Measurements from ENCODE around the gene ADRM1. TPM values are rescaled to one million over a fixed set of nuclear protein-coding genes. Genes with fewer than 3 reads are reported as not detected.

ADRM1 gene
- total RNA-seq, 1 experiment from 2014 or later: 160 TPM

DNA sequence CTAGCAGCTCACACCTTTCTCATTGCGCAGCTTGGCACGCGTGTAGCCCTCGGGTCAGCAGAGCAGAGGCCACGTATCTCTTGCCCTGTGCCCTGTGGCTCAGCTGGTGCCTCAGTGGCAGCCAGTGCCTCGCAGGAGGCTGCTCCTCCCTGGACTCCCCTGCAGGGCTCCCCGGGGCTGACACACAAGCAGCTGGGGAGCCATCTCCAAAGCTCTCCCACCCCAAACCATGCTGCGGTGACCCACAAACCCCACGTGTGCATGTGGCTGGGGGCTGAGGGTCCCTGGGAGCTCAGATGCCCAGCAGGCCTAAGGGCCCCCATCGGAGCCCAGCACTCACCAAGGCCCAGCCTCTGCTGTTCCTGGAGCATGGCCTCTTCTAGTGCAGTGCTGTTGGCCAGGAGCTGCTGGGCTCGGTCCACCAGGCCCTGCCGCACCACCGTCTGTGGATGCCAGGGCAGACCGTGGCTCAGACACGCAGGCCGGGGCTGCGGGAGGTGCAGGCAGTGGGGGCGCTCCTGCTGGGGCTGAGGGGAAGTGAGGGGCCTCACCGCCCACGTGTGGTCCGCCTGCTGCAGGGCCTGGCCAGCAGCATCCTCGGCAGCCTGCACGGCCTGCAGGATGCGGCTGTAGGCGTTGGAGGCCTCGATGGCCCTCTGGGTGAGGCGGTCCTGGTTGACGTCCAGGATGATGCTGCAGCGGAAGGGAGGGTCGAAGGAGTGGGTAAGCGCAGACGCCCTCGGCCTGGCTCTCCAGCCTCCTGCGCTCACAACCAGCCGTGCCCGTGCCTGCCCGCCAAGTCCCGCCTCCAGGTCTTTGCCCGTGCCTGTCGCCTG, 13.8 kb downstream of the ADRM1 start:
- ChIA-PET CTCF (no interaction called here), POLR2A (no interaction called here)
- H3K27me3 Mint-ChIP-seq (ENCODE audit: low read depth): no peaks in the 10 kb centered on the region
- no peaks in the 10 kb centered on the region for H3K4me1 Mint-ChIP-seq
- no peak for DNase-seq (ENCODE audit: low spot score)
- no peak overlapping the region for H3K27ac Mint-ChIP-seq
- TF ChIP-seq CREM (CRISPR knock-in tag; IDR thresholded peaks at IDR 0.05) (no peak), JAZF1 (CRISPR knock-in tag; IDR thresholded peaks at IDR 0.05) (no peak), GRHL2 (CRISPR knock-in tag; IDR thresholded peaks at IDR 0.05; ENCODE audit: insufficient replicate concordance, severe bottlenecking) (no peak), EMX1 (CRISPR knock-in tag; IDR thresholded peaks at IDR 0.05) (no peak), SOX15 (CRISPR knock-in tag; IDR thresholded peaks at IDR 0.05) (no peak), ZNF423 (CRISPR knock-in tag; IDR thresholded peaks at IDR 0.05) (no peak), NFYB (CRISPR knock-in tag; conservative IDR thresholded peaks at IDR 0.05; ENCODE audit: low read depth) (no peak), ZNF317 (CRISPR knock-in tag; IDR thresholded peaks at IDR 0.05; ENCODE audit: borderline replicate concordance, low read depth) (no peak), ESRRA (CRISPR knock-in tag; IDR thresholded peaks at IDR 0.05; ENCODE audit: borderline replicate concordance) (no peak), ETV6 (CRISPR knock-in tag; IDR thresholded peaks at IDR 0.05) (no peak)
- TF ChIP-seq, protein P1, sequence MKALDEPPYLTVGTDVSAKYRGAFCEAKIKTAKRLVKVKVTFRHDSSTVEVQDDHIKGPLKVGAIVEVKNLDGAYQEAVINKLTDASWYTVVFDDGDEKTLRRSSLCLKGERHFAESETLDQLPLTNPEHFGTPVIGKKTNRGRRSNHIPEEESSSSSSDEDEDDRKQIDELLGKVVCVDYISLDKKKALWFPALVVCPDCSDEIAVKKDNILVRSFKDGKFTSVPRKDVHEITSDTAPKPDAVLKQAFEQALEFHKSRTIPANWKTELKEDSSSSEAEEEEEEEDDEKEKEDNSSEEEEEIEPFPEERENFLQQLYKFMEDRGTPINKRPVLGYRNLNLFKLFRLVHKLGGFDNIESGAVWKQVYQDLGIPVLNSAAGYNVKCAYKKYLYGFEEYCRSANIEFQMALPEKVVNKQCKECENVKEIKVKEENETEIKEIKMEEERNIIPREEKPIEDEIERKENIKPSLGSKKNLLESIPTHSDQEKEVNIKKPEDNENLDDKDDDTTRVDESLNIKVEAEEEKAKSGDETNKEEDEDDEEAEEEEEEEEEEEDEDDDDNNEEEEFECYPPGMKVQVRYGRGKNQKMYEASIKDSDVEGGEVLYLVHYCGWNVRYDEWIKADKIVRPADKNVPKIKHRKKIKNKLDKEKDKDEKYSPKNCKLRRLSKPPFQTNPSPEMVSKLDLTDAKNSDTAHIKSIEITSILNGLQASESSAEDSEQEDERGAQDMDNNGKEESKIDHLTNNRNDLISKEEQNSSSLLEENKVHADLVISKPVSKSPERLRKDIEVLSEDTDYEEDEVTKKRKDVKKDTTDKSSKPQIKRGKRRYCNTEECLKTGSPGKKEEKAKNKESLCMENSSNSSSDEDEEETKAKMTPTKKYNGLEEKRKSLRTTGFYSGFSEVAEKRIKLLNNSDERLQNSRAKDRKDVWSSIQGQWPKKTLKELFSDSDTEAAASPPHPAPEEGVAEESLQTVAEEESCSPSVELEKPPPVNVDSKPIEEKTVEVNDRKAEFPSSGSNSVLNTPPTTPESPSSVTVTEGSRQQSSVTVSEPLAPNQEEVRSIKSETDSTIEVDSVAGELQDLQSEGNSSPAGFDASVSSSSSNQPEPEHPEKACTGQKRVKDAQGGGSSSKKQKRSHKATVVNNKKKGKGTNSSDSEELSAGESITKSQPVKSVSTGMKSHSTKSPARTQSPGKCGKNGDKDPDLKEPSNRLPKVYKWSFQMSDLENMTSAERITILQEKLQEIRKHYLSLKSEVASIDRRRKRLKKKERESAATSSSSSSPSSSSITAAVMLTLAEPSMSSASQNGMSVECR (CRISPR knock-in tag; IDR thresholded peaks at IDR 0.05; ENCODE audit: borderline replicate concordance): no peak
- TF ChIP-seq, protein P2, sequence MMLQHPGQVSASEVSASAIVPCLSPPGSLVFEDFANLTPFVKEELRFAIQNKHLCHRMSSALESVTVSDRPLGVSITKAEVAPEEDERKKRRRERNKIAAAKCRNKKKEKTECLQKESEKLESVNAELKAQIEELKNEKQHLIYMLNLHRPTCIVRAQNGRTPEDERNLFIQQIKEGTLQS (CRISPR knock-in tag; conservative IDR thresholded peaks at IDR 0.05): no peak
- peaks cover 46% of the 10 kb centered on the region for H3K36me3 Mint-ChIP-seq
- no peaks in the 10 kb centered on the region for H3K9me3 Mint-ChIP-seq
- ATAC-seq: no peak
- no peak overlapping the region for H3K4me3 Mint-ChIP-seq

DNA sequence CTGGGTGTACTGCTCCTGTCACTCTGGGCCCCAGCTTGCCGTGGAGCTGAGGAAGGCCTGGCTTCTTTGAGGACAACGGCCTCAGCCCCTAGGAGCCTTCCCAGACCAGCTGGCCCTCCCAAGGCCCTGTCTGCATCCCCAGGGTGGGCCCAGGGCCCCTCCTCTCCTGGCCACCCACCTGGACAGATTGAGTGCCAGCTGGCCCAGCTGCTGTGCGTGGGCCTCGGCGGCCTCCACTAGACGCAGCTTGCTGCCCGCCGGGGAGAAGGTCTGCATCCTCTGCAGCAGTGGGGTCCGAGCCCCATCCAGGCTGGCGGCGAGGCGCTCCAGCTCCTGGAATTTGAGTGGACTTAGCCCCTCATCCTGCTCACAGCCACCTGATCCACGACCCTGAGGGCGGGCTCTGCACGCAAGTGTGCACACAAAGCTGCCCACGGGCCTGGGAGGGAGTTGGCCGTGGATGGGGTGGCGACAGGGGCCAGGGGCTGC, 14.4 kb downstream of the ADRM1 start:
- Mint-ChIP-seq H3K36me3 (peaks cover 49% of the 10 kb centered on the region), H3K4me1 (no peaks in the 10 kb centered on the region), H3K9me3 (no peaks in the 10 kb centered on the region), H3K27me3 (ENCODE audit: low read depth) (no peaks in the 10 kb centered on the region), H3K27ac (no peak overlapping the region), H3K4me3 (no peak overlapping the region)
- CTCF ChIA-PET: no interaction called here
- POLR2A ChIA-PET: no interaction called here
- ATAC-seq (no peak), DNase-seq (ENCODE audit: low spot score) (no peak)
- TF ChIP-seq, protein P3, sequence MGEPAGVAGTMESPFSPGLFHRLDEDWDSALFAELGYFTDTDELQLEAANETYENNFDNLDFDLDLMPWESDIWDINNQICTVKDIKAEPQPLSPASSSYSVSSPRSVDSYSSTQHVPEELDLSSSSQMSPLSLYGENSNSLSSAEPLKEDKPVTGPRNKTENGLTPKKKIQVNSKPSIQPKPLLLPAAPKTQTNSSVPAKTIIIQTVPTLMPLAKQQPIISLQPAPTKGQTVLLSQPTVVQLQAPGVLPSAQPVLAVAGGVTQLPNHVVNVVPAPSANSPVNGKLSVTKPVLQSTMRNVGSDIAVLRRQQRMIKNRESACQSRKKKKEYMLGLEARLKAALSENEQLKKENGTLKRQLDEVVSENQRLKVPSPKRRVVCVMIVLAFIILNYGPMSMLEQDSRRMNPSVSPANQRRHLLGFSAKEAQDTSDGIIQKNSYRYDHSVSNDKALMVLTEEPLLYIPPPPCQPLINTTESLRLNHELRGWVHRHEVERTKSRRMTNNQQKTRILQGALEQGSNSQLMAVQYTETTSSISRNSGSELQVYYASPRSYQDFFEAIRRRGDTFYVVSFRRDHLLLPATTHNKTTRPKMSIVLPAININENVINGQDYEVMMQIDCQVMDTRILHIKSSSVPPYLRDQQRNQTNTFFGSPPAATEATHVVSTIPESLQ (CRISPR knock-in tag; IDR thresholded peaks at IDR 0.05): no peak
- TF ChIP-seq ZNF416 (CRISPR knock-in tag; IDR thresholded peaks at IDR 0.05) (no peak), GTF2I (CRISPR knock-in tag; conservative IDR thresholded peaks at IDR 0.05) (no peak), NR2C2 (CRISPR knock-in tag; IDR thresholded peaks at IDR 0.05) (no peak), FOXP1 (CRISPR knock-in tag; IDR thresholded peaks at IDR 0.05; ENCODE audit: borderline replicate concordance) (no peak), ZNF232 (CRISPR knock-in tag; IDR thresholded peaks at IDR 0.05) (no peak)
- TF ChIP-seq, protein P4, sequence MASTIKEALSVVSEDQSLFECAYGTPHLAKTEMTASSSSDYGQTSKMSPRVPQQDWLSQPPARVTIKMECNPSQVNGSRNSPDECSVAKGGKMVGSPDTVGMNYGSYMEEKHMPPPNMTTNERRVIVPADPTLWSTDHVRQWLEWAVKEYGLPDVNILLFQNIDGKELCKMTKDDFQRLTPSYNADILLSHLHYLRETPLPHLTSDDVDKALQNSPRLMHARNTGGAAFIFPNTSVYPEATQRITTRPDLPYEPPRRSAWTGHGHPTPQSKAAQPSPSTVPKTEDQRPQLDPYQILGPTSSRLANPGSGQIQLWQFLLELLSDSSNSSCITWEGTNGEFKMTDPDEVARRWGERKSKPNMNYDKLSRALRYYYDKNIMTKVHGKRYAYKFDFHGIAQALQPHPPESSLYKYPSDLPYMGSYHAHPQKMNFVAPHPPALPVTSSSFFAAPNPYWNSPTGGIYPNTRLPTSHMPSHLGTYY (CRISPR knock-in tag; IDR thresholded peaks at IDR 0.05): no peak
- TF ChIP-seq, protein P5, sequence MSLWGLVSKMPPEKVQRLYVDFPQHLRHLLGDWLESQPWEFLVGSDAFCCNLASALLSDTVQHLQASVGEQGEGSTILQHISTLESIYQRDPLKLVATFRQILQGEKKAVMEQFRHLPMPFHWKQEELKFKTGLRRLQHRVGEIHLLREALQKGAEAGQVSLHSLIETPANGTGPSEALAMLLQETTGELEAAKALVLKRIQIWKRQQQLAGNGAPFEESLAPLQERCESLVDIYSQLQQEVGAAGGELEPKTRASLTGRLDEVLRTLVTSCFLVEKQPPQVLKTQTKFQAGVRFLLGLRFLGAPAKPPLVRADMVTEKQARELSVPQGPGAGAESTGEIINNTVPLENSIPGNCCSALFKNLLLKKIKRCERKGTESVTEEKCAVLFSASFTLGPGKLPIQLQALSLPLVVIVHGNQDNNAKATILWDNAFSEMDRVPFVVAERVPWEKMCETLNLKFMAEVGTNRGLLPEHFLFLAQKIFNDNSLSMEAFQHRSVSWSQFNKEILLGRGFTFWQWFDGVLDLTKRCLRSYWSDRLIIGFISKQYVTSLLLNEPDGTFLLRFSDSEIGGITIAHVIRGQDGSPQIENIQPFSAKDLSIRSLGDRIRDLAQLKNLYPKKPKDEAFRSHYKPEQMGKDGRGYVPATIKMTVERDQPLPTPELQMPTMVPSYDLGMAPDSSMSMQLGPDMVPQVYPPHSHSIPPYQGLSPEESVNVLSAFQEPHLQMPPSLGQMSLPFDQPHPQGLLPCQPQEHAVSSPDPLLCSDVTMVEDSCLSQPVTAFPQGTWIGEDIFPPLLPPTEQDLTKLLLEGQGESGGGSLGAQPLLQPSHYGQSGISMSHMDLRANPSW (CRISPR knock-in tag; conservative IDR thresholded peaks at IDR 0.05; ENCODE audit: low read depth): no peak
